Heart right ventricle (tissue), 16 donors: ENCODE data around the gene HTT. TPM values are rescaled to one million over a fixed set of nuclear protein-coding genes. Genes with fewer than 3 reads are reported as not detected.

ENCODE experiments used
- ATAC-seq, 8 donors: fragments of 200-7000 bp; cut with Tn5 transposase; one replicate each; pipeline ENCODE4 v1.9.1; 2020; ENCODE audit warnings: mild to moderate bottlenecking in 8 of 8, moderate library complexity in 8 of 8, moderate number of reproducible peaks in 1 of 8
- DNase-seq, 2 donors: peaks; one replicate each; pipeline ENCODE4 v3.0.0-alpha.2; 2020
- H3K27ac ChIP-seq, 10 donors: fragments of 200-600 bp; sonication (generic) in 2 of 10; one replicate each; pipeline versions ENCODE4 v1.5.0 to v1.8.0; 2020 to 2022; ENCODE audit warnings: mild to moderate bottlenecking in 3 of 10
- H3K27me3 ChIP-seq, 7 donors: fragments of 200-600 bp; one replicate each; pipeline ENCODE4 v1.8.0; 2021 to 2022; ENCODE audit warnings: mild to moderate bottlenecking in 2 of 7
- H3K36me3 ChIP-seq, 9 donors: fragments of 200-600 bp; sonication (generic) in 1 of 9; one replicate each; pipeline versions ENCODE4 v1.5.0 to v1.8.0; 2020 to 2022; ENCODE audit warnings: mild to moderate bottlenecking in 2 of 9
- H3K4me1 ChIP-seq, 9 donors: fragments of 200-600 bp; sonication (generic) in 1 of 9; one replicate each; pipeline versions ENCODE4 v1.5.0 to v1.8.0; 2020 to 2022; ENCODE audit warnings: mild to moderate bottlenecking in 4 of 9
- H3K4me3 ChIP-seq, 10 donors: fragments of 200-600 bp; sonication (generic) in 2 of 10; one replicate each; pipeline versions ENCODE4 v1.5.0 to v1.8.0; 2020 to 2022; ENCODE audit warnings: mild to moderate bottlenecking in 7 of 10, moderate library complexity in 2 of 10
- H3K9me3 ChIP-seq, 11 donors: fragments of 200-600 bp in 10 of 11; sonication (generic) in 2 of 11; one replicate each; pipeline versions ENCODE4 v1.5.0 to v1.8.0; 2013 to 2022; ENCODE audit warnings: mild to moderate bottlenecking in 2 of 11, control low read depth in 1 of 11, moderate library complexity in 1 of 11
- WGBS, 2 donors: extraction: QIAGEN DNeasy Blood & Tissue Kit; methylation state at CpG; one replicate each; pipeline ENCODE4 v1.1.7; 2013; ENCODE audit warnings: inconsistent platforms in 1 of 2; 5-methylcytosine and 5-hydroxymethylcytosine counted together
- intact Hi-C, 10 donors: fragments of 100-400 bp; cut with DNase I; formaldehyde crosslinking; loops; one replicate each; pipeline versions ENCODE4 v1.11.1 to v1.14.2; 2022
- polyA plus RNA-seq, 2 donors: library from polyadenylated mRNA; stranded (reverse); fragments of 200-250 nt; gene quantifications; one replicate each; pipeline ENCODE4 v1.2.3, GENCODE V29; 2013
- total RNA-seq, 10 donors: library from RNA; stranded (reverse); fragmentation: NEBNext Ultra II Directional in 3 of 10; extraction: Animal tissue kit (Norgen Biotek cat#: 25700) in 3 of 10; gene quantifications; one replicate each; pipeline versions ENCODE4 v1.2.1 to v1.2.4, GENCODE V29; 2021 to 2023
- TF ChIP-seq, protein P1 (sequence below), 9 donors: fragments of 200-600 bp; sonication (generic) in 2 of 9; IDR thresholded peaks; one replicate each; pipeline versions ENCODE4 v1.5.0 to v1.8.0; 2021 to 2022; ENCODE audit warnings: antibody characterized with exemption in 9 of 9, mild to moderate bottlenecking in 5 of 9, moderate library complexity in 1 of 9
- donor health status: Arrhythmogenic right ventricular cardiomyopathy.
- donor health status: ischemic (EF 13 %, LVEDD 7.1; RV severe dilation, severe dysfunction).
- donor health status: healthy with polysubstance abuse.
- donor health status: DM: no; HTN: yes; CAD: no.
- donor health status: DM: no; HTN: no; CAD: no.
- donor health status: ischemic (EF 25% LVEDD 6.9; RV normal size, moderate dysfunction).
- donor health status: ischemic (EF 25% LVEDD 5.7; RV mildly dilated, moderate dysfunction).
- donor health status: healthy.
- donor health status: DM: yes; HTN: yes; CAD: no.
- donor health status: Ischemic cardiomyopathy.
- donor health status: ischemic (EF 35%, LVEDD 5.7; RV mildly dilated, moderate dysfunction).
- donor health status: nonischemic (EF 11% LVEDD 7.7; RV severe dilation, severe dysfunction).
- donor health status: DM: yes; HTN: yes; CAD: no.
- donor health status: PGD.
- donor health status: ischemic (EF 29% LVEDD 5.4; RV normal size, mild dysfunction).
- donor health status: nonischemic (EF 23%, LVEDD 6.1; RV moderate dilation, normal function).

The HTT gene
- total and polyA plus RNA-seq, 12 donors = 6.3 to 34.0 (median 24.1) TPM

DNA sequence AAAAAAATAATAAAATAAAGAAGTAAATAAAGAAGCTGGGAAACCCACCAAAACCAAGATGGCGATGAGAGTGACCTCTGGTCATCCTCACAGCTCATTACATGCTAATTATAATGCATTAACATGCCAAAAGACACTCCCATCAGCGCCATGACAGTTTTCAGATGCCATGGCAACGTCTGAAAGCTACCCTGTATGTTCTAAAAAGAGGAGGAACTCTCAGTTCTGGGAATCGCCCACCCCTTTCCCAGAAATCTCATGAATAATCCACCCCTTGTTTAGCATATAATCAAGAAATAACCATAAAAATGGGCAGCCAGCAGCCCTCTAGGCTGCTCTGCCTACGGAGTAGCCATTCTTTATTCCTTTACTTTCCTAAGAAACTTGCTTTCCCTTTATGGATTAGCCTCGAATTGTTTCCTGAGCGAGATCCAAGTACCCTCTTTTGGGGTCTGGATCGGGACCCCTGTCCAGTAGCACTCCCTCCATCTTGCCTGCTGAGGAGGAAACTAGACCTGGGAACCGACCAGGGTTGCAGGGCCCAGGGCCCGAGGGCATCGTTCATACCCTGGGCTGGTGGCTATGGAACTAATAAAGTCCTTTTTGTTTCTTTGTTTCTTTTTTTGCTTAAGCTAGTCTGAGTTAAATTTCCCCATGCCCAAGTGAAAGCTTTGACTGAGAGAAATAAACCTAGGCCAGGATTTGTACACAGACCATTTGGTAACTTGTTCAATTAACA is 31.0 kb upstream of the HTT start:
- intact Hi-C loops = loop anchor here in 2 of 10 donors (10.0 kb wide), 2 partner anchors 279 to 289 kb away; partner anchors contain the start of gene TNIP2 (in 1 of the 2)
- no peak overlapping the region for H3K27ac ChIP-seq
- no peaks in the 10 kb centered on the region for H3K9me3 ChIP-seq
- no peaks in the 10 kb centered on the region for H3K27me3 ChIP-seq
- ATAC-seq = no peak
- H3K4me1 ChIP-seq = peaks cover 0 to 70% (median 31%) of the 10 kb centered on the region in 9 donors
- no peak for DNase-seq
- no peak overlapping the region for H3K4me3 ChIP-seq
- TF ChIP-seq, protein P1, sequence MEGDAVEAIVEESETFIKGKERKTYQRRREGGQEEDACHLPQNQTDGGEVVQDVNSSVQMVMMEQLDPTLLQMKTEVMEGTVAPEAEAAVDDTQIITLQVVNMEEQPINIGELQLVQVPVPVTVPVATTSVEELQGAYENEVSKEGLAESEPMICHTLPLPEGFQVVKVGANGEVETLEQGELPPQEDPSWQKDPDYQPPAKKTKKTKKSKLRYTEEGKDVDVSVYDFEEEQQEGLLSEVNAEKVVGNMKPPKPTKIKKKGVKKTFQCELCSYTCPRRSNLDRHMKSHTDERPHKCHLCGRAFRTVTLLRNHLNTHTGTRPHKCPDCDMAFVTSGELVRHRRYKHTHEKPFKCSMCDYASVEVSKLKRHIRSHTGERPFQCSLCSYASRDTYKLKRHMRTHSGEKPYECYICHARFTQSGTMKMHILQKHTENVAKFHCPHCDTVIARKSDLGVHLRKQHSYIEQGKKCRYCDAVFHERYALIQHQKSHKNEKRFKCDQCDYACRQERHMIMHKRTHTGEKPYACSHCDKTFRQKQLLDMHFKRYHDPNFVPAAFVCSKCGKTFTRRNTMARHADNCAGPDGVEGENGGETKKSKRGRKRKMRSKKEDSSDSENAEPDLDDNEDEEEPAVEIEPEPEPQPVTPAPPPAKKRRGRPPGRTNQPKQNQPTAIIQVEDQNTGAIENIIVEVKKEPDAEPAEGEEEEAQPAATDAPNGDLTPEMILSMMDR (IDR thresholded peaks at IDR 0.05) = no peak
- H3K36me3 ChIP-seq = no peaks in the 10 kb centered on the region
- WGBS, 2 donors = 89 to 92% methylated on average over 11 of the region's 11 CpGs

DNA sequence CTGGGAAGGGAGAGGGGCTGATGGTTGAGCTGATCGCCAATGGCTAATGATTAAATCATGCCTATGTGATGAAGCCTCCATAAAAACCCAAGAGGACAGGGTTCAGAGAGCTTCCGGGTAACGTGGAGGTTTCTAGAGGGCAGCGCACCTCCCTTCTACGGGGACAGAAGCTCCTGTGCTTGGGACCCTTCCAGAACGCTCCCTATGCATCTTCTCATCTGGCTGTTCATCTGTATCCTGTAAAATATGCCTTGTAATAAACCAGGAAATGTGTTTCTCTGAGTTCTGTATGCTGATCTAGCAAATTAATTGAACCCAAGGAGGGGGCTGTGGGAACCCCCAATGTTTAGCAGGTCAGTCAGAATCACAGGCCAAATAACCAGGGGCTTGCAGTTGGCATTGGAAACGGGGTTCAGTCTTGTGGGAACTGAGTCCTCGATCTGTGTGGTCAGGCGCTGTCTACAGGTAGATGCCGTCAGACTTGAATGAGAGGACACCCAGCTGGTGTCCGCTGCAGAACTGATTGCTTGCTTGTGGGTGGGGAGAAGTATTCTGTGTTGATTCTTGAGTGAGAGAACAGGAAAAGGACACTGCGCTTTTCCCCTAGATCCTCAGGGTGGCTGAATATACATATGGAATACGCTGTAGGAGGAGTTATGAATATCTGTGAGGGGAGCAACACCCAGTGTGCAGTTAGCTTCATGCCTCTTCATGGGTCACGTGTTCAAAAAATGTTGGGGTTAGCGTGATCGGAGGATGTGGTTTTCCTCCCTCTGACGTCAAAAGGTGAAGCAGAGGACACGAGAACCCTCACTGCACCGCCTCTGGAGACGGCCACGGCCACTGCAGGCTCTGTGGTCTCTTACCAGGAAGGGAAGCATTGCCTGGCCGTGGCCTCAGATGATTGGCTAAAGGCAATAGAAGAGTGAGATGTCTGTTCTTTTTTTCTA is 29.3 kb upstream of the HTT start:
- TF ChIP-seq, protein P1 (IDR thresholded peaks at IDR 0.05) = no peak
- Histone ChIP-seq H3K36me3 (no peaks in the 10 kb centered on the region), H3K4me1 (peaks cover 0 to 67% (median 31%) of the 10 kb centered on the region in 9 donors), H3K27me3 (no peaks in the 10 kb centered on the region), H3K9me3 (no peaks in the 10 kb centered on the region), H3K4me3 (no peak overlapping the region), H3K27ac (peak overlapping the region in 1 of 10 donors; percentile 76)
- DNase-seq (peak in 1 of 2 donors; percentile 46), ATAC-seq (peak in 4 of 8 donors; percentile 14 to 34 (median 30))
- WGBS, 2 donors = 75 to 77% methylated on average over 22 of the region's 22 CpGs
- intact Hi-C loops = loop anchor here in 2 of 10 donors (10.0 kb wide), 2 partner anchors 280 to 290 kb away; partner anchors contain the start of gene TNIP2 (in 1 of the 2)

DNA sequence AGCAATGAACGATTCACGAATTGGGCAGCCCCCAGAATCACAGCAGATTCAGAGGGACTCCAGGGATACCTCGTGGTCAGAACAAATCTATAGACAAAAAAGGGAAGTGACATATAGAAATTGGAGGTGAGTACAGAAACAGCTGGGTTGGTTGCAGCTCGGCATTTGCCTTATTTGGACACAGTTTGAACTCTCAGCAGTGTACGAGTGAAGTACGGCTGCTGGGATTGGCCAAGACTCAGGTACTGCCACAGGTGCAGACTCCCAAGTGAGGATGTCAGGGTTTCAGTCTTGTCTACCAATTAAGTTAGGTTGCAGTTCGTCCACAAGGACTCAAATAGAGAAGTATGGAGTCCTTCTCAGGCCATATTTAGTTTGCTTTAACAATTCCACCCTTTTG is 28.3 kb upstream of the HTT start:
- Histone ChIP-seq H3K9me3 (no peaks in the 10 kb centered on the region), H3K4me1 (peaks cover 0 to 59% (median 27%) of the 10 kb centered on the region in 9 donors), H3K27me3 (no peaks in the 10 kb centered on the region), H3K4me3 (no peak overlapping the region), H3K27ac (peak overlapping the region in 1 of 10 donors; percentile 76), H3K36me3 (no peaks in the 10 kb centered on the region)
- TF ChIP-seq, protein P1 (IDR thresholded peaks at IDR 0.05) = no peak
- intact Hi-C loops = loop anchor here in 2 of 10 donors (10.0 kb wide), 2 partner anchors 281 to 291 kb away; partner anchors contain the start of gene TNIP2 (in 1 of the 2)
- ATAC-seq (no peak), DNase-seq (no peak)
- 79 to 84% methylated on average over 7 of the region's 7 CpGs for WGBS, 2 donors

DNA sequence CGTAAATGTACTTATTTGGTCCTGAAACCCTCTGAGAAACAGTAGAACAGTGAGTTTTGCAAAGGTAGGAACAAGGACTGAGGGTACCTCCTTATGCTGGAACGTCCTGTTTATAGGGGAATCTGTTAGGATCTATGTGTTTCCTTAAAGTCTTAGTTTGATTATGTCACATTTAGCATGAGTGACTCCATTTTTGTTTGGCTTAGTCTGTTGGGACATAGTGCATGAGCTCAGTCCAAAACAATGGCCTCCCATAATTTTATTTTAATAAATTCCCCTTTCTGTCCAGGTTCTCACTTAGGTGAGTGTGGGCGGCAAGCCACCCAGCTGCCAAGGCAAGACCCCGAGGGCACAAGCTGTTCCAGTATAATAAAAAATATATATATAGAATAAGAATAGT is 27.9 kb upstream of the HTT start:
- Histone ChIP-seq H3K4me1 (peaks cover 0 to 56% (median 22%) of the 10 kb centered on the region in 9 donors), H3K4me3 (no peak overlapping the region), H3K27ac (peak overlapping the region in 1 of 10 donors; percentile 76), H3K36me3 (no peaks in the 10 kb centered on the region), H3K27me3 (no peaks in the 10 kb centered on the region), H3K9me3 (no peaks in the 10 kb centered on the region)
- WGBS, 2 donors = 84 to 89% methylated on average over 4 of the region's 4 CpGs
- ATAC-seq (no peak), DNase-seq (no peak)
- intact Hi-C loops = loop anchor here in 2 of 10 donors (10.0 kb wide), 2 partner anchors 282 to 292 kb away; partner anchors contain the start of gene TNIP2 (in 1 of the 2)
- TF ChIP-seq, protein P1 (IDR thresholded peaks at IDR 0.05) = no peak
